ENCODE data around the gene ULK2.
"Not testable (repeated sequence)": the region's sequence is repeated elsewhere in the genome, so short reads cannot be mapped to it uniquely, and the experiment has no call there.

ULK2 gene

GRCh38 chr17:19867329-19868078 lies at the start of gene ULK2:
ULK2 (minus strand) TSS chr17:19867936; CDS start chr17:19867417, 519 bp downstream.
- DNase-seq, result peak; percentile 62

DNA sequence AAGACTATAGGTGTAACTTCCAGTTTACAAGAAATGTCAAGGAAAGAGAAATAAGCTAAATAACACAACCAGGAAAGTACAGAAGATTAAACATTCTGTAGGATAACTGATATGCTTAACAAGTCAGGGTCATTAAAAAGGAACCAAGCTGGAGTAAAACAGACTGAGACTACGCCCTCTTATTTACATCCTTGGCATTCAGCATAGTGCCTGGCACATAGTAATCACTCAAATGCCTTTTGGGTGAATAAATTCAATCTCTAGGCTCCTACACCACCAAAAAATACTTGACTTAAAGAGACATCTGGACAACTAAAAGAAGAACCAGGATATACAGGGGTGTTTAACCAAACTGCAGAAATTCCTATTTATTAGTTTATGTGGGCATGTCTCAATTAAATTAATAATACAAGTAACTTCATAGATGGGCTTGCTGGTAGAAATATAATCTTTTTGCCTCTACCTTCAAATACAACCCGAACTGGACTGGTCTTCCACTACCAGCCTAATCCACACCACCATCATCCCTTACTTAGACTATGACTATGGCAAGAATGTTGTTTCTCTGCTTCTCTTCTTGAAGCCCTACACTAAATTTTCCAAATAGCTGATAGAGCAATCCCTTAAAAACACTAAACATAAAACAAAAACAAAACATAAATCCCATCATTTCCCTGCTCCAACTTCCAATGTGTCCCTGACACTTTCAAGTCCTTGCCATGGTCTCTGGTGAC lies 47.7 kb upstream of the ULK2 start:
- no peak for DNase-seq

- DNase-seq, result no peak
Observed at GRCh38 chr17:19911033-19911432, 43.3 kb upstream of the ULK2 start.

- DNase-seq, result no peak
Observed at GRCh38 chr17:19909139-19909538, 41.4 kb upstream of the ULK2 start.

- no peak for DNase-seq
Observed at GRCh38 chr17:19905502-19905901, 37.8 kb upstream of the ULK2 start.

DNA sequence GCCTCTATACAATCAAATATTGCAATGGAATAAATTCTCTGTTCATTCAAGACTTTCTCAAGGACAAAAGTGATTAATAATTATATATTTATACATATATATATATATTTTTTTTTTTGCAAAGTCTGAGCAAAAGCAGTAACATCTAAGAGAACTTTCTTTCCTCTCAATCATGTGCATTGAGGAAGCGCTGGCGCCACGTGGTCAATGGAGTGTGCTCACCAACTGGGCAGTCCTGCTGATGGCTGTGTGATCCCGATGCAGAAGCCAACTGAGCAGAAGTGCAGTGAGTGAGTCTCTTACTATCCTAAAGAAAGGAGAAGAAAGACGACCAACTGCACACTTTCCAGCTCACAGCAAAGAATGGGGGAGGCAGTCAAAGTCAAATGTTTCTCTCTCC lies 37.2 kb upstream of the ULK2 start:
- DNase-seq, result no peak

DNA sequence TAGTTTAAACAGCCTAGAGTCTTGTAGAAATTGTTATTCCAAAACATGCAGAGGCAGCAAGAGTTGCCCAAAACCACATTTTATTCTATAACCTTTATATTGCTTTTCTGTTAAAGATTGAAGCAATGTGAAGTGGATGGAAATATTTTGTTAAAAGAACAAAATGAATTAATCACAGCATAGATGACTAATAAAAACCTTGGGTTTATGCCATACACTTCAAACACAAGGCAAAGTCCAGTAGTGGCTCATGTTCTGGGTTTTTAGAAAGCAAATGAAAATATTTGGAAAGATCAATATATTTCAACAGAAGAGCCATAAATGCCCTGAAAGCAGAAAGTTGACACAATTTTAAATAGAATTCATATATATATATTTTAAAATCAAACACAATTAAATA lies 36.7 kb upstream of the ULK2 start:
- no peak for DNase-seq

- DNase-seq, result no peak
Observed at GRCh38 chr17:19900809-19901208, 33.1 kb upstream of the ULK2 start.

- DNase-seq, result no peak
Observed at GRCh38 chr17:19897903-19898302, 30.2 kb upstream of the ULK2 start.

DNA sequence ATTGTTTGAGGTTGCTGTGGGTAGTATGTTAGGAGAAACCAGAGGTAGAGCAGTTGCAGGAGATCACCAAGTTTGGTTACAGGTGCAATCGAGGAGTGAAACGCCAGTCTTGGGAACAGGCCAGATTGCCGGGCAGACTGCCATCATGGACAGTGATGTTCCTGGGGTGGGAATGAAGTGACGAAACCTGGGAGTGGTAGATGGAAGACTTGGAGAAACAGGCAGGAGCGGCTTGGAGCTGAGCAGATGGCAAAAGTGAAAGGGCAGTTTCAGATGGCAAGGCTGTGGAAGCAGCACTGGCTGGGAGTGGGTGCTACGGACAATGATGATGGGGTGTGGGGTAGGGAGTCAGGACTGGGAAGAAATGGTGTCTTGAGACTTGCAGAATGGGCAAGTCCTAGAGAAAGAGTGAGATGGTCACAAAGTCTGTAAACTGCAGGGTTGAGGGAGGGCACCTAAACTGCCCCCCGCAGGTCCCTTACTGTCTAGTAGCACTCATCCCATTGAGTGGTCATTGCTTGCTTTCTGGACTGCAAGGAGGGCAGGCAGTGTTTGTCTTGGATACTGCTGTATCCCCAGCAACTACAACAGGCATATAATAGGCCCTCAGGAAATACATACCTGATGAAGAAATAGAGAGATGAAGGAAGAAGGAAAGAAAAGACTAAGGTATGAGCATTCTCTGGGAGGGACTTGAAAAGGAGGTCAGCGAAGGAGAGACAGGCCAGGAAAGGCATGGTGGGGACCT lies 29.5 kb upstream of the ULK2 start:
- no peak for DNase-seq

DNA sequence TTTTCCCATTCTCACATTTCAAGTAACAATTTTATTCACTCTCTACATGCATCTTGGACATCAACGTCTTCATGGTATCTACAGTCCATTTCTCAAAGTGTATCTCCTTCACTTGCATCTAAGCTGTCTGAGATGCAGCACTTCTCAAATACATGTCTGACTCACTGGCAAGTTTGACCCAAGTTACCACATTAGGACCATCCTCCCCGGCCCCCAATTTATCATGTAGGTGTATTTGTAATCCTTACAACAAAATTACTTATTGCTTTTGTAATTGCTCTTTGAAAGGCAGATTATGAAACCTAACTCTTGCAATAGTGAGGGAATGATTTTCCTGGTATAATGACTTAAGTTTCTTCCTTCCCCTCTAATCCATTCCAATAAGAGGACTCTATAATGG lies 28.9 kb upstream of the ULK2 start:
- no peak for DNase-seq

DNA sequence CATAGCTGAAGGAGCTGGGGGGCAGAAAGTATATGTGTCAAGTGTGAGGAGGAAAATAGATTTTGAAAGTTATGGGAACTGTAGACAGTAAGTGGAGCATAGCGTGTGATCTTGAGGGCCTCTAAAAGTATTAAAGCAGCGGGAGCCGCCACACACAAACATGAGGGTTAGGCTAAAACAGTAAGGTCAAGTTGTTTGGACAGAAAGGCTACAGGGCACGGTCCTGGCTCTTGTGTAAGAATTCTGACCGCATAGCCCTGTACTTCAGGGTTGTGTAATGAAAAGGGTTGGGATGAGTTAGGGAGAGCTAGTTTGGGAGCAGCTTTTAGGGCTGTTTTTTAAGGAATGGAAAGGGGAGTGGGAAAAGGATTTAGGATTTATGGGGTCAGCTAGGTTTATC lies 22.8 kb upstream of the ULK2 start:
- not testable (repeated sequence) for DNase-seq

DNA sequence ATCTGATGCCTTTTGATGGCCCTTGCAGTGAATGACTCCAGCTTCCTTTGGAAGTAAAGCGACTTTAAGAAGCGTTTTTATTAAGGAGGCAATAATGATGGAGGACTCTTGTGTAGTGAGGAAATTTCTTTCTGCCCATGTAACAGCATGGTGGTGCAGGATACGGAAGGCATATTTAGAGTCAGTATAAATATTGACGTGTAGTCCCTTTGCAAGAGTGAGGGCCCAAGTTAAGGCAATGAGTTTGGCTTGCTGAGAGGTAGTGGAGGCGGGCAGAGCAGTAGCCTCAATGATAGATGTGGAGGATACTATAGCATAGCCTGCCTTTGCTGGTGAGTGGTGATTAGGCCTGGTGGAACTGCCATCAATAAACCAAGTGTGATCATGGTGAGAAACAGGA lies 22.3 kb upstream of the ULK2 start:
- not testable (repeated sequence) for DNase-seq

- DNase-seq, result no peak
Observed at GRCh38 chr17:19886116-19886515, 18.4 kb upstream of the ULK2 start.

DNA sequence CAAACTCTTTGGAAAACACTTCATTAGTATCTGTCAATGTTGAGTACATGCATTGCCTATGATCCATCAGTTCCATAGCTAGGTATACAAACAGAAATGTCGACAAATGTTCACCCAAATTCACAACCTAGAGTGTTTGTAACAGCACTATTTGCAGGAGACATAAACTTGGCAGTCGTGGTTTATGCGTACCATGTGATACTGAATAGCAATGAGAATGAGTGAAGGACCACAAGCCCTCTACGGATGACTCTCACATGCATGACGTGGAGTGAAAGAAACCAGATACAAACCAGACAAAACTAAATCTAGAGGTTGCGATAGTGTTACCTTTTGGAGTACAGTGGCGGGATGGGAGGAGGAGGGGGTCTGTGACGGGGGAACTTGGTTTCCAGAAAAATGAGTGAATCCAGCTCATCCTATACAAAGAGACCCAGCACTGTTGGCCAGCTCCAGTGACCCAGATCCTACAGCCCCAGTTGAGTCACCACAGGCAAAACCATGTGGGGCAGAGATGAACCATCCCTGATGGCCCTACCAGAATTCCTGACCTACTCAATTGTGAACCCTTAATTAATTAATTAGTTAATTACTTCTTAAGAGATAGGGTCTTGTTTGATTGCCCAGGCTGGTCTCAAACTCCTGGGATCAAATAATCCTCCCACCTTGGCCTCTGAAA lies 15.9 kb upstream of the ULK2 start:
- DNase-seq, result no peak

DNA sequence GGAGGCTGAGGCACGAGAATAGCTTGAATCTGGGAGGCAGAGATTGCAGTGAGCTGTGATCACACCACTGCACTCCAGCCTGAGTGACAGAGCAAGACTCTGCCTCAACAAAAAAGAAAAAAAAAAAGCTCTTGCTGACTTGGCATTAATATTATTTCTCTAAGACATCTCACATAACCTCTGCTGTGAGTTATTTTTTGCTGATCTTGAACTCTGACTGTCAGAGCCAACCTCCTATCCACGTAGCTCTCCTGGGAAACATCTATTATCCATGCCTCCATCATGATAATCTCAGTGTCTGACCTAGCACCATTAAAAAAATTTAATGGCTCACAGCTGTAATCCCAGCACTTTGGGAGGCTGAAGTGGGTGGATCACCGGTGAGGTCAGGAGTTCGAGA lies 12.7 kb upstream of the ULK2 start:
- DNase-seq, result no peak

GRCh38 chr17:19877364-19877945 lies 9.7 kb upstream of the ULK2 start:
- DNase-seq, result no peak

DNA sequence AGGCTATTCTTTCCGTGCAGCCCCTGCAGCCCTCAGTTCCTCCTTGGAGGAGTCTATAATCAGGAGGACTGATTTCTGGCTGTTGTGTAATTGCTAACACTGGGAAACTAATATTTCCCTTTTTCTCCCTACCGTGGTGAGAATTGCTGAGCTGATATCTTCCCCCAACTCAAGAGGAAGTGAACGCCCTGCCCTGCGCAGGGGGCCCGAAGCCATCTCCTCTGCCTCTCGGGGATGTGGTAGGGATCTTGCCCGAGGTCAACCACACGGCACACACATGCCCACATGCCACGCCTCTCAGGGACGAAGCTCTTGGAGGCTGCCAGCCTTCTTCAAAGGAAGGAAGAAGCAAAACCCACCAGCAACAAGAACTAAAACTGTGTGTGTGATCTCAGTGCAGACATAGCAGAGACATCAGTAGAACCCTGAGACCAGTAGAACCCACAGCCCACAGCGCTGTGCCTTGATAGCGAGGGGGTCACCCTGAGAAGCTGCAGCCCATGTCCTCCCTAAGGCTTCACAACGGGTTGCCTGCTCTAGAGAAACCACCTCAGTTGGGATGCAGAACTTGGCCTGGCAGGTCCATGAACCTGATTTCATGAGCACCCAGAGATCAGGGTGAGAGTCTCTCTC lies 8.9 kb upstream of the ULK2 start:
- peak; percentile 7 for DNase-seq

GRCh38 chr17:19874256-19874655 lies 6.5 kb upstream of the ULK2 start:
- no peak for DNase-seq

- no peak for DNase-seq
Observed at GRCh38 chr17:19873346-19873745, 5.6 kb upstream of the ULK2 start.

- DNase-seq, result no peak
Observed at GRCh38 chr17:19868079-19868395, 301 bp upstream of the ULK2 start.

DNA sequence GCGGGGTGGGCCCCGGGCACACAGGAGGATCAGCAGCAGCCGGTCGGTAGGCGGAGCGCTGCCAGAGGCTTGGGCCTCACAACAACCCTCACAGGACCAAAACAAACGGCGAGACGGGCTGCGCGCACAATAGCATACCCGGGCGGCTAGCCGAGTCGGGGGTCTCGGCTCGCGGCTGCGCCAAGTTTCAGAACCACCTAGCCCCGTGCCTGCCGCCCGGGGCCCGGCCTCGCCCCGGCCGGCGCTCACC lies 732 bp downstream of the ULK2 start:
- peak; percentile 53 for DNase-seq

DNA sequence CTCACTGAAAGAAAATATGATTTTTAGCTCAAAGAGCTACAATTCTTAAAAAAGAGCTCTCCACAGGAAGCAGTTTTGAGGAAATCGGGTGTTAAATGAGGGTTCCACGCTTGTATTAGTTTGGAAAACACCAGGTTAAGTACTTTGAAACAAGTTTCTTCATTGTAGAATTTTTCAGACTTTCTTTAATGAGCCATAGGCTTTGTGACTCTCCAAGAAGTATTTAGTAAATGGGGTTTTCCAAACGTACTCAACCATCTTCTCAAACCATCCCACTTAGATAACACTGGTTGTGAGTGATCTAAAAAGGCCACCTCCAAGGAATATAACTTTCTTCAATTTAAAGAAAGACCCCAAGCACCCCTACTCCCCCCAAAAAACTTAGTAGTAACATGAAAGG lies 2.7 kb downstream of the ULK2 start:
- no peak for DNase-seq

Measured in stimulated activated CD4-positive, alpha-beta T cell treated with anti-CD3 and anti-CD28 coated beads, Interleukin-4, amount 100 ng/mL, for 1 hour (primary cell).